LoVo (cell line): ENCODE results near the gene PRRG4.
"Not testable (repeated sequence)": the region's sequence is repeated elsewhere in the genome, so short reads cannot be mapped to it uniquely, and the experiment has no call there.

Source experiments
- DNase-seq: peaks from one replicate; pipeline ENCODE4 v3.0.0-alpha.2; 2016; ENCODE audit warnings: low spot score

Gene PRRG4

DNA sequence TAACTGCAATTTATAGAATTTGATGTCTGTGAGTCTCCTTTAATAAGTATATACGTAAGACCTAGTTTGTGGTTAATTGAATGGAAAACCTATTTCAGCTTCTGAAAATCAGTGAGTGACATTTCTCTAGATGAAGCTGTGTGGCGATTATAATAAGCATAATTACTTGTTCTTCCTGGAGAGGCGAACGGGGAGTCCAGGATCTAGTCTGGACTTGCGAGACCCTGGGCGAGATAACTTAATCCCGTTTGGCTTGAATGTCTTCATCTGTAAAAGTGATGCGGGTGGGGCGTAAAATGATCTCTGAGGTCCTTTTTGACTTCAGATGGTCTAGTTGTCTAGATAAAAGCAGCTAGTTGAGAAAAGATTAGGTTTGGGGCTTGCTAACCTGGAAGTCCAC lies 1.1 kb downstream of the PRRG4 start:
- DNase-seq: no peak

DNA sequence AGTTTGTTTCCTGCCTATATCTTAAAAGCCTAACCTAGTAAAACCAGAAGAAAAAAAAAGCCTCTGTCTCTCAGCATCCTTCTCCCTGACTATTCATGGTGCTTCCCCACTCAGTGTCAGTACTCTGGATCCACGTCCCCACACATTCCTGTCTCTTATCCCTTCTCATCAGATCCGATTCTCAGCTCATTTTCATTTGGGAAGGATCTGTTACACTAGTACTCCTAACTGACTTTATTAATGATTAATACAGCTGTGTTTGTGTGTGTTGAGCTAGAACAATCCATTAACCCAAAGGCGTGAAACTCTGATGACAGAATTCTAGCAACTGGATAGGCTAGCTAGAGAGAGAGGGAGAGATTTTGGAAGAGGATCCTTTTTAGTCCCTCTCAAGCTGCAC lies 1.5 kb downstream of the PRRG4 start:
- DNase-seq: no peak

DNA sequence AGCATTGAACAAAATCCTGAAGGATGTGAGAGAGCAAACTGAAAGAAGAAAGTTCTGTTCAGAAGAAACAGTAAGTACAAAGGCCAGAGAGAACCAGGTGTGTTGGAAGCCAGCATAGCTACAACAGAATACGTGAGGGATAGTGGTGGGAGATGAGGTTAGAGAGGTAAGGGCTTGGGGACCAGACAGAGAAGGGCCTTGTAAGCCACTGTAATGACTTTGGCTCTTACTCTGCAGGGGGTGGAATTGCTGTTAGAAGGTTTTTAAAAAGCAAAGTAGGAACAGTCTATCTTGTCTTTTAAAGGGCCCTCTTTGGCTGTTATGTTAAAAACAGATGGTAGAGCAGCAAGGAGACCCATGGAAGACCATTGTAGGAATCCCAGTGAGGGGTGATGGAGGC lies 4.2 kb downstream of the PRRG4 start:
- no peak for DNase-seq

DNA sequence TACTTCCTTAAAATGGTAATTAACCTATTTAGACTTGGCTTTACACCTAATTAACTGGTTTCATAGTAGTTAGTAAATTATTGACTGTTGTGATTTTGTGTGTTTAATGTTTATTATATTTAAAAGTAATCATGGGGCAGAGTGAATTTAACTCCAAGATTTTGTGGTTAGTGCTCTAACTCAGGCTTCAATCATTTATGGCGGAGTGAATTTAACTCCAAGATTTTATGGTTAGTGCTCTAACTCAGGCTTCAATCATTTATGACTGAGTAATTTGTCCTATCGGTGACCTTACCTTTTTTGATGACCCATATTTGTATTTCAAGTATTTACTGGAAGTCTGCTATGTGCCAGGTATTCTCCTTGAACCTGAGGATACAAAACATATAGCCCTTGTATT lies 7.2 kb downstream of the PRRG4 start:
- no peak for DNase-seq

DNA sequence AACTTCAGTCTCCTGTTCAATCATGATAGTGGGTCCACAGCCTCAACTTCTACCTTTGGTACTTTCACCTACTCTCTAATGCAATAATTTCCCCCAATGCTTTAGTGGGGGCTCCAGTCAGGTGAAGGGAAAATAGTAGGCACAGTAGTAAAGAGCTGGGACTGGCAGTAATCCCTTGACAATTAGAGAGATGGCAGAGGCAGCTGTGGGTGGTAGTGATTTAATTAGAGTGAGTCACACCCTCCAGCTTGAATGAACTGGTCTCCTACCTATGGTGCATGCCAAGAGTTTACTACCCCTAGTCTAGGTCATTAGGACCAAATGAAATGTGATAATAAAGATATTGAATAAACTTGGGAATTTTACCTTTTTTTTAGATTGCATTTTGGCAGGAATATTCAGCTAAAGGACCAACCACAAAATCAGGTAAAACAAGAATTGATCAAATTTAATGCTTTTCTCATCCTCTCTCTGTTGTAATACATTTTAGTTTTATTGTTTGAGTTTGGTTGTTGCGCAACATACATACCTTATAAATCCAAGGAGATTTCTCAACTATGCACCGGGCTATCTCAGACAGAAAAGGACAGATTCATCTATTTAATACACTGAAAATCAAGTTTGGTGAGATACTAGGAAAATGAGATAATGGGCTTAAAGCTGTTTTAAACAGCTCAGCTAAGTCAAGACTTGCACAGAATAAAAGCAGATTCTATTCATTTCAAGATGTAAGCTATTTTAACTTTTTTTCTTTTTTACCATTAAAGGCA lies 9.0 kb downstream of the PRRG4 start:
- peak; percentile 78 for DNase-seq

DNA sequence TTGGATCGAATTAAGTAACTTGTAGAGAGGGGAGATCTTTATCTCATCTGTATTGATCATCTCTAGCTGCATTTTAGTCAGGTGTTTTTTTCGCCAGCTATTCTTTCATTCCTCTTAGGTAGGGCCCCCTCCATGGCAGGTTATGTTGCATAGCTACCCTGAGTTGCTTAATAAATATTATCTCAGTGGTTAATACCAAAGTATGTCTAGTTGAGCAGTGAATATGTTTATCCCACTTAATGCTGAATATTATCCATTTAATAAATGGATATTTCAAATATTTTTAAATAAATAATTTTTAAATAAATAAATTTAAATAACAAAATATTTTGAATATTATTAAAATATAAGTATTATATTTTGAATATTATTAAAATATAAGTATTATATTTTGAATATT lies 9.6 kb downstream of the PRRG4 start:
- DNase-seq: no peak

DNA sequence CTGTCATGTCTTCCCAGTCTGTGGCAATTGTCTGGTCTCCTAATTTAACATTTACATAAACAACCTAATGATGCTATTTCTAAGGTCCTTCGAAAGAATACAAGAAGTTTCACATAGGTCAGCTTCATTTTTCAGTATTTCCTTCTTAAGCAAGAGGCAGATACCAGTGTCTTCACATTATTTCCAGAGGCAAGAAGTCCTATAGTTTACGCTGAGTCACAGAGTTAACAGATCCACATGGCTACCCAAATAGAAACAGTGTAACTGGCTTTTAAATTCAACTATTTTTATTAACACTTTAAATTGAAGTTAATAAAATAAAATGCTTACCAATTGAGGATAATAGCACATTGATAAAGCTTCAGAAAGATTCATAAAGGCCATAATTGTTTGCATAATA lies 10.9 kb downstream of the PRRG4 start:
- no peak for DNase-seq

DNA sequence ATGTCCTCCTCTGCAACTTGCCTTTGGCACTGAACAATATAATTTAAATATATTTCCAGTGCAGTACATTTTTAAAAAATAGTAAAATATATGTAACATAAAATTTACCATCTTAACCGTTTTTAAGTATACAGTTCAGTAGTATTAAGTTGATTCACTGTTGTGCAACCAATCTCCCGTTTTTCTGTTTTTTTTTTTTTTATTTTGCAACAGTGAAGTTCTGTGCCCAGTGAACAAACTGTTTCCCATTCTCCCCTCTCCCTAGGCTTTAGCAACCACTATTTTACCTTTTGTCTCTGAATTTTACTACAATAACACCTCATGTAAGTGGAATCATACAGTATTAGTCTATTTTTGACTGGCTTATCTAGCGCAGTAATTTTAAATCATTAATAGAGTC lies 13.8 kb downstream of the PRRG4 start:
- DNase-seq: no peak

DNA sequence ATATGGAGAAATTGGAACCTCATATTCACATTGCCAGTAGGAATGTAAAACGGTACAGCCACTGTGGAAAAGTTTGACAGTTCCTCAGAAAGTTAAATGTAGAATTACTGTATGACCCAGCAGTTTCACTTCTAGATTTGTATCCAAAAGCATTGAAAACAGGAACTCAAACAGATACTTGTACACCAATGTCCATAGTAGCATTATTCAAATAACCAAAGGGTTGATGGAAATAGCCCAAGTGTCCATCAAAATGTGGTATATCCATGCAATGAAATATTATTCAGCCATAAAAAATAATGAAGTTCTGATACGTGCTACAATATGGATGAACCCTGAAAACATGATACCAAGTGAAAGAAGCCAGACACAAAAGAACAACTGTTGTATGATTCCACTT lies 17.8 kb downstream of the PRRG4 start:
- no peak for DNase-seq

DNA sequence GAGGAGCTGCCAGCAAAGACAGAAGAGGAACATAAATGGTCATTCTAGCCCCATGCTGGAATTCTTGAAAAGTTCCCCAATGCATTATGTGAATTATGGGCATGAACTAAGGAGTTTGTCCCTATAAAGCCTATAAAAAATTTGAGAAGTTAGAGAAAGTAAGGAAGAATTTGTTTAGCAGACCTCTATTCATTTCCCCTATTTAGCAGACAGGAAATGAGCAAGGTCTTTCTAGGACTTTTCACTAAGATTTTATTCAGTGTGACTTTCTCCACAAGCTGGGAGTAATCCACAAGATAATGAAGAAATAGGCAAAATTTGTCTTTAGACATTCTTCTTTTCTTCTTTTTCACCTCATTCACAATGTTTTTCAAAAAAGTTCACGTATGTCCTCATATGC lies 20.0 kb downstream of the PRRG4 start:
- DNase-seq: no peak

DNA sequence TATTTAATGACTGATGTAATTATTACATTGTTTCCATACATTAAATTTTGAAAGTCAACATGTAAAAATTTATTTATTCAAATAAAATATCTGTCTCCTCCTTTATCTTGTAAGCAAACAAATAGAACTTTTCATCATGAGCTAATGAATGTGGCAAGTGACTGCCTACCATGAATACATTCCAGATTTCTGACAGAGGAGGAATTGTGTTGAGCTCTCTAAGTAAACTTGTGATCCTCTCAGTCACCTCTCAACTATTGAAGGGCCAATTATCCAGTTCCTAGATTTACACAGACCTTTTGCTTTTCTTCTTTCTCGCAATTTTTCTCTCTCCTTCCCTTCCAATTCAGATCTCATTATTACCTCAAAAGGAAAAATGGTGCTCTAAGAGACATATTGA lies 21.5 kb downstream of the PRRG4 start:
- DNase-seq: no peak

DNA sequence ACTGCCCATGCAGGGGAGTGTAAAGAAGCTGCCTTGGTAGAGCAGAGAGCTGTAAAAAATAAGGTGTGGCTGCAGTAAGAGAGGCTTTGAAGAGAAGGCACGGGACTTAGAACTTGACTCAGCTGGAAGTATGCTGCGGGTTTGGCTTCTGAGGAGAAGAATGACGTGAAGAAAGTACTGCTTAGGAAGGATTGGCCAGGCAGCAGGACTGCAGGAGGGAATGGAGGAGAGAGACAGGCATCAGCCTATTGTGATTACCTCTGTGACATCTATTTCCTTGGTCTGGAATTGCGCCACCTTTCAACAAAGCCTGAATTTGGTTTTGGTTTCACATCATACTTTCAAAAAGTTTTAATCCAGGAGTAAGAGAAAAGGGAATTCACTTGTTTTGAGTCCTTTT lies 22.5 kb downstream of the PRRG4 start:
- peak; percentile 87 for DNase-seq

DNA sequence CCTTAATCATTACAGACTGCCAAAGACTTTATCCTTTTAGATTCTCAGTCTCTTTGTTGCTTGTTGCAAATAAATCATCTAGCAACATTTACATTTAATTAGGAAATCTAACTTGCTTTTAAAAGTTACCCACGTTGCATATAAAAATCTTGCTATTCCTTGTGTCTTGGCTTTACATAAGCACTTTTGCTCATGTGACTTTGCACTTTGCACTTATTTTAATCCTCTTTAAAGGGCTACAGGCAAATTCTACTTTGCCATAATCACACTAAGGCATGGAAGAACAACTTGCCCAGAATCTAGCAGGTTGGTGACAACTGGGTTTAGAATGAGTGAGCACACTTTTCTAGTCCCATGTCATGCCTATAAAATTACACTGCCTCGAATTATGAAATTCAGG lies 25.9 kb downstream of the PRRG4 start:
- no peak for DNase-seq

DNA sequence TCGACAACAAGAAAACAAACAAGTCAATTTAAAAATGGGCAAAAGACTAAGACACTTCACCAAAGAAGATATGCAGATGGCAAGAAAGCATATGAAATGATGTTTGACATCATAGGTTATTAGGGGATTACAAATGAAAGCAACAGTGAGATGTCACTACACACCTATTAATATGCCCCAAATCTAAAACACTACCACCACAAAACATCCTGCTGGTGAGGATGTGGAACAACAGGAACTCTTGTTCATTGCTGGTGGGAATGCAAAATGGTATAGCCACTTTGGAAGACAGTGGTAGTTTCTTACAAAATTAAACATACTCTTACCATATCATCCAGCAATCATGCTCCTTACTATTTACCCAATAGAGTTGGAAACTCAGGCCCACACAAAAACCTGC lies 29.0 kb downstream of the PRRG4 start:
- no peak for DNase-seq

DNA sequence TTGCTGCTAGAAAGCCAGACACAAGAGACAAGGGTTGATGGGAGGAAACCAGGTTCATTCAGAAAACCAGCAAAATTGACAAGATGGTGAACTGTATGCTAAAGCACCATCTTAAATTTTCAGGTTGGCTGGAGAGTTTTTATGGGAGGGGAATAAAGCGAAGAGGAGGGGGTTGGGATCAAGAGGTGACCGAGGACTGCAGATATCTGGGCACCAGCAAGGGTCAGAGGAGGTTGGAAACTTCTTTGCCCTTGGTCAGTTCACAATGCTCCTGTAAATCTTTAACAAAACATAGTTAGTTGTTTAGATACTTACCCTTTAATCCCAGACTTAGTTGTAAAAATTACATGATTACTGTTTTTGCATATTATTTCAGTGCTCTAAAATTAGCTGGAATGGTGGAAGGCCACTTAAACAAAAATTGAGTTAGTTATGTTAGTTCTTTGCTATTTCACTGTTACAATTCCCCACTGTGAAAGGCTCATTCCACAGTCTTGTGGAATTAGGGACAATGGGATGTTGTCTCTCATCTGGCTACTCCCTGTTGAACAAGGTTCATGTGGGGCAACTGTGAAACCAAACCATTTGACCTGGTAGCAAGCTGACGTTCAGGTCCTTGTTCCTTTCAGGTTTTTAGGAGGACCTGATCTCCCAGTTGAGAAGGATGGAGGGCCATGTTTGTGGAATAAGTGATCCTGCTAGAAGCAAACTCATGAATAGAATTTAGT lies 32.3 kb downstream of the PRRG4 start:
- DNase-seq: no peak

DNA sequence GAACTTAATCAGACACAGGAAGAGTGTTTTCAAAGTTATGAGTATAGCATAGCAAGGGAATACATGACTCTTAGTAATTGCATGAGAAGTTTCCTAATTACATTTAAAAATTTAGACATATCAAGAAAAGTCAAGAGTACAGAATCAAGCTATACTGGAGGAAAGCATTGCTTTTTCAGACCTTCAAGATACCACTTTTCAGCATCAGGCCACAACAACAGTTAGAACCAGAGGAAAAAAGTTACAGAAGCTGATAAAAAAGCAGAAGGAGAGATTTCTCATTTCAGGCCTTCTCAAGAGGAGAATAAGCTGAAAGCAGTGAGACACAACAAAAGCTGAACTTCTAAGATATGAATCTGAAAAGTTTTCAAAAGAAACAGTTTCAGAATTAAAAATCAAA lies 34.8 kb downstream of the PRRG4 start:
- DNase-seq: no peak

DNA sequence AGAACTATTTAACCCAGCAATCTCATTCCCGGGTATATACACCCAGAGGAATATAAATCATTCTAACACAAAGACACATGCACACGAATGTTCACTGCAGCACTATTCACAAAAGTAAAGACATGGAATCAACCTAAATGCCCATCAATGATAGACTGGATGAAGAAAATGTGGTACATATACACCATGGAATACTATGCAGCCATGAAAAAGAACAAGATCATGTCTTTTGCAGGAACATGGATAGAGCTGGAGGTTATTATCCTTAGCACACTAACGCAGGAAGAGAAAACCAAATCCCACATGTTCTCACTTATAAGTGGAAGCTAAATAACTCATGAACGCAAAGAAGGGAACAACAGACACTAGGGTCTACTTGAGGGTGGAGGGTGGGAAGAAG lies 39.0 kb downstream of the PRRG4 start:
- DNase-seq: not testable (repeated sequence)

DNA sequence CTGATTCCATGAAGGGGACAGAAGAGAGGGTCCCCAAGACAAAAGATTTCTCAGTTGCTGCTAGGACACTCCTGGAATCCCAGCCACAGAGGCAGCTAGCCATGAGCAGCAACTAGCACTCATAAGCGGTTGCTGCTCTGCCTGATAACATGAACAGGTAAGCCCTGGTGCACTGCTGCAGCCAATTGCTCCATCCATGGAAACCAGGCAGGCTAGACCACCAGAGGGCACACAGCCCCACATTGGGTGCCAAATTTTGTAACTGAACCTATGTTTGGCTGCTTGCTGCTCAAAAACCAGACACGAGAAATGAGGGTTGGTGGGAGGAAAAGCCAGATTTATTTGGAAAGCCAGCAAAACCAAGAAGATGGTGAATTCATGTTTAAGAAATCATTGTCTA lies 40.9 kb downstream of the PRRG4 start:
- peak; percentile 14 for DNase-seq

DNA sequence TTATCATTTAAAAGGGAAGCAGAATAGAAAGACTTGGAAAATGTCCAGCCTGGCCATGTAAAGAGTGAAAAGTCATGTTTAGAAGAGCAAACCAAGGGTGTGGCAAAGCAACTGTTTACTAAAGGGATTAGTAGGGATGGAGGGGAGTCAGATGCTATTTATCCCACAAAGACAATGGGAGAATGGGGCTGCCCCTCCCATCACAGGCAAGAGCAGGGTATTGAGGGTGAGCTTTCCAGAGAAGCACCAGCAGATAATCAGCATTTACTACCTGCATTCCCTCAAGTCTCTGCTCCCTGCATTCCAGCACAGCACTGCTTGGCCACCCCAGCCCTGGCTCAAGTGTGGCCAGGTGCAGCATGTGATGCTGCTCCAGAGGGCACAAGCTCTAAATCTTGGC lies 44.4 kb downstream of the PRRG4 start:
- DNase-seq: no peak

DNA sequence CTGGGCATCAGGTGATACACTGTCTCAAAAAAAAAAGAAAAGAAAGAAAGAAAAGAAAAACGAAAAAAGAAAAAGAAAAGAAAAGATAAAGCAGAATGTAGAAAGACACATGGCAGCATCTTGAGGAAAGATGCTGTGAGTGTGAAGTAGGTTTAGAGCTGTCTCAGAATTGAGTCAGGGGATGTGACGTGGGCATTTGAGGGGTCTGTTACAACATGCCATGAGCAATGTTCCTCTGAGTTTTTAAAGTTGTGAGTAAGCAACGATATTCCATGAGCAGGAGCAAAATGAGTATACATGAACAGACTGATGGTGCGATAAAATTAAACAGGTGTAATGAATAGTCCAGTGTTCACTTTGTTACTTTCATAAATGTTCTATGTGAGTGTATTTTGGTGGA lies 51.6 kb downstream of the PRRG4 start:
- DNase-seq: no peak

DNA sequence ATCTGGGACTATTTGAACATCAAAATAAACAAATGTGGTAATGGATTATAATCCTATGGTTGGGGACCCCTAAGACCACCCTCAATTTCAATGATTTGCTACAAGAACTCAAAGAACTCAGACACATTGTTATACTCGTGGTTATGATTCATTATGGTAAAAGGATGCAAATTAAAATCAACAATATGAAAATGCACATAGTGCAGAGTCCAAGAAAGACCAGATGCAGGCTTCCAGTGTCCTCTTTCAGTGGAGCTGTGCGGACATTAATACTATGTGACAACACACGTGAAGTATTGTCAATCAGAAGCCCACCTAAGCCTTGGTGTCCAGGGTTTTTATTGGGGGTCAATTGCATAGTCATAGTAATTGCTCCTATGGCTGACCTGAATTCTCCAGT lies 53.7 kb downstream of the PRRG4 start:
- DNase-seq: no peak

DNA sequence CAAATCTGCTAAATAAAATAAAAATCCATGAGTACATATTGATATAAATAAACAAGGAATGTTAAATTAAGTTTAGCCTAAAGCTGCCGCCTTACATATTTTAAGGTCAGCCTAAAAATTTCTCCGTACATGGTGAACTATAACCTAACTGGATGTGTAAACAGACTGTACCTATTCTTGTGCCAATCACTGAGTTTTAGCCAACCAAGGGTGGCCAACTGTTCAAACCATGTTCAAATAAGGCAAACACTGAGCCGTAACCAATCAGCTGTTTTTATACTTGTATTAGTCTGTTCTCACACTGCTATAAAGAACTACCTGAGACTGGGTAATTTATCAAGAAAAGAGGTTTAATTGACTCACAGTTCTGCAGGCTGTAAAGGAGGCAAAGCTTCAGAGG lies 54.3 kb downstream of the PRRG4 start:
- DNase-seq: no peak

DNA sequence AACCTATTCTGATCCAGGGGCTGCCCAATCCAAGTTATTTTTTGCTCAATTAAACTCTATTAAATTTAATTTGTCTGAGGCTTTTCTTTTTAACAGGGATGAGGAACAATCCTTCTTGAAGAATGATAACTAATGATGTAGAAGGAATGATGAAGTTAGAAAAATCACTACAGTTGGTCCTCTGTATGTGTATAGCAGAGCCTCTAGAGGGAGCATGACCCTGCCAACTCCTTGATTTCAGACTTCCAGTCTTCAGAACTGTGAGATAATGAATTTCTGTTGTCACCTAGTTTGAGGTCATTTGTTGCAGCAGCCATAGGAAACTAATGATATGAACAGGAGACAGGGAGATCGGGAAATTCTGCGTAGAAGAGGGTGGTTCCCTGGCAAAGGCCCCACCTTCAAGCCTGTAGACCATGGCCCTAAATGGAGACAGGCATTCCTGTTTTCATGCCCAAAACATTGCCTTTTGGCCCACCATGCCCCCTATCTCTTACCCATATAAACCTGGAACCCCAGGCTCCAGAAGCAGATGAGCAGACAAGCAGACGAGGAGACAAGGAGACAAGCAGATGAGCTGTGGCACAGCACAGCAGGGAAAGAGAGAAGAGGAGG lies 55.1 kb downstream of the PRRG4 start:
- no peak for DNase-seq

DNA sequence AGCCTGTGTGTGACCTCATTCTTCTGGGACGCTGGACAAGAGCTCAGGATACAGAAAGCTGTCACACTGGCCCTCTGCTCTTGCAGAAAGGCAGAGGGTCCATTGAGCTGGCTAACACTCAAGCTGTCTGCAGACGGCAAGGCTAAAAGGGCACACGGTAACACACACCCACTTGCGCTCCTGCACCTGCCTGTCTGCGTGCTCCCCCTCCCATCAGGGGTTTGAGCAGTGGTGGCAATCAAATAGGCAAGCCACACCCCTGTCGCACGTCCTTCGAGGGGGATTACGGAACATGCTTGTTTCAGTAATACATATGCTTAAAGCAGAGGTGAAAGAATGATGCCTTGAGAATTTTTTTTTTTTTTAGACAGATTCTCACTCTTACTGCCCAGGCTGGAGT lies 55.8 kb downstream of the PRRG4 start:
- no peak for DNase-seq
